Measurements from ENCODE around the gene LDLRAP1.

The LDLRAP1 gene

DNA sequence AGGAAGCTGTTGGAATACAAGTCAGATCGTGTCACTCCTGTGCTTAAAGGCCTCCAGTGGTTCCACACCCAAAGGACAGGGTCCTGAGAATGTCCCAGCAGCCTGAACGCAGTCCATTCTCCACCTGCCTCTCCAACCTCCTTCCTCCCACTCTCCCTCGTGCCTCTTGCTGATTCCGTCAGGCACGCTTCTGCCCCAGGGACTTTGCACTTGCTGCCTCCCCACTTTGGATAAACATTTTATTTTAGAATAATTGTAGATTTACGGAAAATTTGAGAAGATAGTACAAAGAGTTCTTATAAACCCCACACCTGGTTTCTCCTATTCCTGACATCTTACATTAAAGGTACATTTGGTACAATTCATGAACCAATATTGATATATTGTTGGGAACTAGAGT lies 28.4 kb upstream of the LDLRAP1 start:
- no peaks in the 10 kb centered on the region; the same call in 1 of the 2 replicates for H3K27me3 ChIP-seq (replicated peaks; ENCODE audit: control insufficient read depth, insufficient read depth, low read length)
- DNase-seq (ENCODE audit: extremely low read depth, insufficient read length) = no peak
- H3K36me3 ChIP-seq (ENCODE audit: control insufficient read depth, insufficient read depth, low read length) = no peaks in the 10 kb centered on the region
- TF ChIP-seq, protein P1, sequence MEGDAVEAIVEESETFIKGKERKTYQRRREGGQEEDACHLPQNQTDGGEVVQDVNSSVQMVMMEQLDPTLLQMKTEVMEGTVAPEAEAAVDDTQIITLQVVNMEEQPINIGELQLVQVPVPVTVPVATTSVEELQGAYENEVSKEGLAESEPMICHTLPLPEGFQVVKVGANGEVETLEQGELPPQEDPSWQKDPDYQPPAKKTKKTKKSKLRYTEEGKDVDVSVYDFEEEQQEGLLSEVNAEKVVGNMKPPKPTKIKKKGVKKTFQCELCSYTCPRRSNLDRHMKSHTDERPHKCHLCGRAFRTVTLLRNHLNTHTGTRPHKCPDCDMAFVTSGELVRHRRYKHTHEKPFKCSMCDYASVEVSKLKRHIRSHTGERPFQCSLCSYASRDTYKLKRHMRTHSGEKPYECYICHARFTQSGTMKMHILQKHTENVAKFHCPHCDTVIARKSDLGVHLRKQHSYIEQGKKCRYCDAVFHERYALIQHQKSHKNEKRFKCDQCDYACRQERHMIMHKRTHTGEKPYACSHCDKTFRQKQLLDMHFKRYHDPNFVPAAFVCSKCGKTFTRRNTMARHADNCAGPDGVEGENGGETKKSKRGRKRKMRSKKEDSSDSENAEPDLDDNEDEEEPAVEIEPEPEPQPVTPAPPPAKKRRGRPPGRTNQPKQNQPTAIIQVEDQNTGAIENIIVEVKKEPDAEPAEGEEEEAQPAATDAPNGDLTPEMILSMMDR (IDR thresholded peaks at IDR 0.05; ENCODE audit: insufficient read depth, low read length, poor library complexity, severe bottlenecking) = no peak
- H3K4me3 ChIP-seq (replicated peaks; ENCODE audit: low read depth, low read length) = no peak overlapping the region

- TF ChIP-seq, protein P1 (IDR thresholded peaks at IDR 0.05; ENCODE audit: insufficient read depth, low read length, poor library complexity, severe bottlenecking) = no peak
- H3K36me3 ChIP-seq (ENCODE audit: control insufficient read depth, insufficient read depth, low read length) = no peaks in the 10 kb centered on the region
- H3K4me3 ChIP-seq (replicated peaks; ENCODE audit: low read depth, low read length) = no peak overlapping the region
- no peaks in the 10 kb centered on the region; the same call in 1 of the 2 replicates for H3K27me3 ChIP-seq (replicated peaks; ENCODE audit: control insufficient read depth, insufficient read depth, low read length)
- no peak for DNase-seq (ENCODE audit: extremely low read depth, insufficient read length)
Observed at GRCh38 chr1:25516686-25517085, 26.7 kb upstream of the LDLRAP1 start.

DNA sequence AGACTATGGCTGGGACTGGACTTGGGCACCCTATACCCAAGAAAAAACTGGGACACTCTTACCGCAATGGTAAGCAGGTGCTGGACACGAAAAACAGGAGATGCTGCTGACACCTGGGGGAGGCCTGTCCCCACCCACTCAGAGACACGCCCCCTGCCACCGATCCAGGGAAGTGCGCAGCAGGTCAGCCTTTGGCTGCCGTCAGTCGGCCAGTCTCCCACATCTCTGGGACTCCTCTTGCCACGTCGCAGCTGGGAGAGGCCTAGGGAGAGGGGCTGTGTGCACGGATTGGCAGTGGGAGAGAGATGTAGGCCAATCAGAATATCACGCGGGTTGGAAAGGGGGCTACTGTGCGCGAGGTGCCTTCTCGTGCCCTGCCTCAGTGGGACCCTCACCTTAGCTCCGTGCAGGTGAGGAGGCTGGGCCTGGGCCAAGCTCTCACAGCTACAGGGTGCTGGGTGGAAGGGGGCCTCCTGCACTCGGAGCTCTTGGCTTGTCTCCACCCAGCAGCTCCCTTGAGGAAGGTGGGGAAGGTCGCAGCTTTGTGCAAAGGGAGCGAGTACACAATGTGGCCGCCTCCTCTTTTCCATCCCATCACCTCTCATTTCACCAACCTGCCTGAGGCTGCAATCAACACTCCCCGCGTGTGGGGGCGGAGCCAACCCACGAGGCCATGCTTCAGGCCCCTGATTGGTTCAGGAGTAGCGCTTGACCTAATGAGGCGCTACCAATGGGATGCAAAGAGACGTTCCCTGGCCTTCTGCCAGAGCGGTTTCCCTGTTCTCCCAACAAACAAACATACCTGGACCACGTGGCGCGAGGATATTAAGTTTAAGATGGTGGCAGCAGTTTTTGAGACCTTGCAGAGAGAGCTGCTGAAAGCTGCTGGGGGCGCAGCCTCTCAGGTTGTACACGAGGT lies 25.7 kb upstream of the LDLRAP1 start:
- DNase-seq (ENCODE audit: extremely low read depth, insufficient read length) = no peak
- TF ChIP-seq, protein P1 (IDR thresholded peaks at IDR 0.05; ENCODE audit: insufficient read depth, low read length, poor library complexity, severe bottlenecking) = no peak
- Histone ChIP-seq H3K27me3 (replicated peaks; ENCODE audit: control insufficient read depth, insufficient read depth, low read length) (no peaks in the 10 kb centered on the region; the same call in 1 of the 2 replicates), H3K4me3 (replicated peaks; ENCODE audit: low read depth, low read length) (no peak overlapping the region), H3K36me3 (ENCODE audit: control insufficient read depth, insufficient read depth, low read length) (no peaks in the 10 kb centered on the region)

- Histone ChIP-seq H3K27me3 (replicated peaks; ENCODE audit: control insufficient read depth, insufficient read depth, low read length) (no peaks in the 10 kb centered on the region; the same call in 1 of the 2 replicates), H3K4me3 (replicated peaks; ENCODE audit: low read depth, low read length) (no peak overlapping the region), H3K36me3 (ENCODE audit: control insufficient read depth, insufficient read depth, low read length) (no peaks in the 10 kb centered on the region)
- TF ChIP-seq, protein P1 (IDR thresholded peaks at IDR 0.05; ENCODE audit: insufficient read depth, low read length, poor library complexity, severe bottlenecking) = no peak
- DNase-seq (ENCODE audit: extremely low read depth, insufficient read length) = no peak
Observed at GRCh38 chr1:25519624-25520023, 23.8 kb upstream of the LDLRAP1 start.

DNA sequence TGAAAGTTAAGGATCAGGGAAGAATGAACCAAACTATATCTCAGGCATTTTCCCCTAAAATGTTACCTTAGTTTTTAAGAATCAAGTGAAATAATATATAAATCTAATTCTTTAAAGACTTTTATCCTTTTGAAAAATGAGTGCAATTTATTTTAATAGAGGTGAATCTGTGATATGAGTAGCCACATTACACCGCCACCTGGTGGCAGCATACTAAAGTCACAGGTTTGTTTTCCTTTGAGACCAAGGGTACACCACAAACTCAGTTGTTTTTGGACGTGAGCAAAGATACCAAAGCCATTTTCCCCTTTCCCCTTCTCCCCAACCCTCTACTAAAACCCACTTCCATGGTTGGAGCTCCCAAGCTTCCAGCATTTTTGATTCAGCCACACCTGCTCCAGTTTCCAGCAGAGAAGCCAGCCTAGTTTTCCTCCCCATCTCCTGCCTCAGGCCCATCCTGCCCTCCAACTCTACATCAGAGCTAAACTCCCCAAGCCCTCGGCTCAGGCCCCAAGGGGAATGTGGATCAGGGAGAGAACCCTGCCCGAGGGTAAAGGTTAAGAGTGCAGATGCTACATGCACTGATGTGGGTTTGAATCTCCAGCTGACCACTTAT lies 22.9 kb upstream of the LDLRAP1 start:
- H3K36me3 ChIP-seq (ENCODE audit: control insufficient read depth, insufficient read depth, low read length) = no peaks in the 10 kb centered on the region
- TF ChIP-seq, protein P1 (IDR thresholded peaks at IDR 0.05; ENCODE audit: insufficient read depth, low read length, poor library complexity, severe bottlenecking) = peak; percentile 81
- no peak for DNase-seq (ENCODE audit: extremely low read depth, insufficient read length)
- no peak overlapping the region for H3K4me3 ChIP-seq (replicated peaks; ENCODE audit: low read depth, low read length)
- H3K27me3 ChIP-seq (replicated peaks; ENCODE audit: control insufficient read depth, insufficient read depth, low read length) = no peaks in the 10 kb centered on the region
